ENCODE results near the gene LRP2. TPM values are rescaled to one million over a fixed set of nuclear protein-coding genes. Genes with fewer than 3 reads are reported as not detected.

LRP2 gene
- total RNA-seq, 1 donor from 2014 or later = 0.24 TPM

DNA sequence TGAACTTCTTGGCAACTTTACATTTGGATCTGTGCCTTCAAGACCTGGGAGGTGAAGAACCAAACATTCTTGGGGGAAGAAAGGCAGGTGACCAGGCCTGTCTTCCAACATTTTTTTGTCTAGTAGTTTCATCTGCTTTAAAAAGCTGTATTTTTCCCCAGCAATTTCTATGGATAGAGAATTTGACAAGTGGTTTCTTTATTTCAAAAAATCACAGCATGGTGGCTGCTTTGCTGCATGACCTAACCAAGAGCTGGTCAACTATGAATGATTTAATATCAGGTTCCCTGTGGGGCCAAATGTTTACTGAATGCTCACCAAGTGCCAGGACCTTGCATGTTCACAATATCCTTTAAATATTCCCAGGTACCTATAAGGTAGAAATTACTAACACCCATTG, 19.1 kb downstream of the LRP2 start:
- H3K27me3 Mint-ChIP-seq (ENCODE audit: unreplicated experiment) = peaks cover 26% of the 10 kb centered on the region
- no peak overlapping the region for H3K4me3 Mint-ChIP-seq (ENCODE audit: unreplicated experiment)
- no peaks in the 10 kb centered on the region for H3K4me1 Mint-ChIP-seq (ENCODE audit: unreplicated experiment)
- no peak overlapping the region for H3K27ac Mint-ChIP-seq (ENCODE audit: unreplicated experiment)
- DNase-seq (ENCODE audit: extremely low spot score, unreplicated experiment) = no peak
- no peaks in the 10 kb centered on the region for H3K9me3 Mint-ChIP-seq (ENCODE audit: unreplicated experiment)
- H3K36me3 Mint-ChIP-seq (ENCODE audit: unreplicated experiment) = no peaks in the 10 kb centered on the region
- no peak for TF ChIP-seq CTCF (IDR thresholded peaks at IDR 0.05)

DNA sequence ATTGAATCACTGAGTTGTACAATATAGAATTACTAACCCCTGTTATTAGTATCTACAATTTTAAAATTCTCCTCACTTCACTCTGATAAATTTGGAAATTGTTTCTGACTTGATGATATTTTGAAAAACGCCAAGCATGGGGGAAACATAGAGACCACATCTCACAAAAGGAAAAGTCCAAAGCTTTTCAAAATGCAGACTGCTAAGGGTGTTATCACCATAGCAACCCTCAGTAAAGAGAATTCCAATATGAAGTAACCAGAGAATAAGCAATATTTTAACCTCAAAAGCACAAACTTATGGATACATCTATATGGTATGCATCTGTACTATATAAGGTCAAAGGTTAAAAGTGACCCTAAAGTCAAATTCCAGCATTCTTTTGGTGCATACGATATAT, 22.7 kb downstream of the LRP2 start:
- Mint-ChIP-seq H3K9me3 (ENCODE audit: unreplicated experiment) (no peaks in the 10 kb centered on the region), H3K36me3 (ENCODE audit: unreplicated experiment) (no peaks in the 10 kb centered on the region), H3K27me3 (ENCODE audit: unreplicated experiment) (peaks cover 26% of the 10 kb centered on the region), H3K27ac (ENCODE audit: unreplicated experiment) (no peak overlapping the region), H3K4me1 (ENCODE audit: unreplicated experiment) (no peaks in the 10 kb centered on the region), H3K4me3 (ENCODE audit: unreplicated experiment) (no peak overlapping the region)
- TF ChIP-seq CTCF (IDR thresholded peaks at IDR 0.05) = no peak
- DNase-seq (ENCODE audit: extremely low spot score, unreplicated experiment) = no peak

DNA sequence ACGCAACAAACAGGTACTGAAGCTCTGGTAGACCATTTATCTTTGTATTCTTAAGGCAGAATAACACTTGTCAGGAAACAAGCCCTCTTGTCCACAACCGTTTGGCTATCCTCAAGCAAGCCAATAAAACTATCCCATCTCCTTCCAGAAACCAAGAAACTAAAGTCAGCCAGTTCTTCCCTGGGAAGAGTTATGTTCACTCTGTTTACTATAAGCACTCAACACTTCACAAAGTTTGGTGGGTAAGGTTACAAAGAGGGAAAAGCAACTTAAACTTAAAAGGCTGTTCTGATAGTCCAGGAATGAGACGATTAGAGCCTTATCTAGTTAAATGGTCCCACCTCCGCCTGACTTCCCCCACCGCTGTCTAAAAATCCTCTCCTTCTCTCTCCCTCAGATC, 25.6 kb downstream of the LRP2 start:
- H3K9me3 Mint-ChIP-seq (ENCODE audit: unreplicated experiment) = no peaks in the 10 kb centered on the region
- no peak overlapping the region for H3K4me3 Mint-ChIP-seq (ENCODE audit: unreplicated experiment)
- TF ChIP-seq CTCF (IDR thresholded peaks at IDR 0.05) = no peak
- no peaks in the 10 kb centered on the region for H3K4me1 Mint-ChIP-seq (ENCODE audit: unreplicated experiment)
- DNase-seq (ENCODE audit: extremely low spot score, unreplicated experiment) = no peak
- peaks cover 16% of the 10 kb centered on the region for H3K27me3 Mint-ChIP-seq (ENCODE audit: unreplicated experiment)
- H3K36me3 Mint-ChIP-seq (ENCODE audit: unreplicated experiment) = no peaks in the 10 kb centered on the region
- H3K27ac Mint-ChIP-seq (ENCODE audit: unreplicated experiment) = no peak overlapping the region

DNA sequence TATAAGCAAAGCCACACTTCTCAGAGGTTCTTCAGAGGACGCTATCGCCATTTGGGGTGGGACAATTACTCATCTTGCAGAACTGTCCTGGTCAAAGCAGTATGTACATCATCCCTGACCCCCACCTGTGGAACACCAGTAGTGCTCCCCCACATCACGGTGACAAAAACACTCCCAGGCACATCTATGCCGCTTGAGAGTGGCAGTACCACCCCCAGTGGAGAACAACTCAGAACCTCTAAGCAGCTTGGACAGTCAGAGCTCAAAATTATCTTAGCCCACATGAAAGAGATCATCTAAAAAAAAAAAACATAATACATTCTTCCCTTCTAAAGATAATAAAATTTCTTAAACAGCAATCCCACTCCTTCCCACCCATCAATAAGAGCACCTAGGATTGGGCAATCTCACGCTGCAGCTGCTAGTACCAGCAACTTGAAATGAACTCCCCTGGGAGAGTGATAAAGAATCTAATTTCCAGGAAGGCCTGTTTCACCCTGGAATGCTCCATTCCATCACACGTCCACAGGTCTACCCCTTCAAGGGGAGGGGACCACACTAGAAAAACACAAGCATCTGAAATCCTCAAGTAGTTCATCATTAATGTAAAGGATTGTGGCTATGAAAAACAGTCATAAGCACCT, 31.7 kb downstream of the LRP2 start:
- TF ChIP-seq CTCF (IDR thresholded peaks at IDR 0.05) = no peak
- Mint-ChIP-seq H3K36me3 (ENCODE audit: unreplicated experiment) (no peaks in the 10 kb centered on the region), H3K4me1 (ENCODE audit: unreplicated experiment) (no peaks in the 10 kb centered on the region), H3K4me3 (ENCODE audit: unreplicated experiment) (no peak overlapping the region), H3K27me3 (ENCODE audit: unreplicated experiment) (peaks cover 6% of the 10 kb centered on the region), H3K9me3 (ENCODE audit: unreplicated experiment) (no peaks in the 10 kb centered on the region), H3K27ac (ENCODE audit: unreplicated experiment) (no peak overlapping the region)
- no peak for DNase-seq (ENCODE audit: extremely low spot score, unreplicated experiment)

GRCh38 chr2:169329688-169330554, 32.4 kb downstream of the LRP2 start:
- H3K27ac Mint-ChIP-seq (ENCODE audit: unreplicated experiment) = no peak overlapping the region
- no peaks in the 10 kb centered on the region for H3K4me1 Mint-ChIP-seq (ENCODE audit: unreplicated experiment)
- peaks cover 14% of the 10 kb centered on the region for H3K27me3 Mint-ChIP-seq (ENCODE audit: unreplicated experiment)
- H3K36me3 Mint-ChIP-seq (ENCODE audit: unreplicated experiment) = no peaks in the 10 kb centered on the region
- no peak overlapping the region for H3K4me3 Mint-ChIP-seq (ENCODE audit: unreplicated experiment)
- no peak for TF ChIP-seq CTCF (IDR thresholded peaks at IDR 0.05)
- no peak for DNase-seq (ENCODE audit: extremely low spot score, unreplicated experiment)
- H3K9me3 Mint-ChIP-seq (ENCODE audit: unreplicated experiment) = no peaks in the 10 kb centered on the region
